ENCODE data around the gene TNFRSF12A.

The TNFRSF12A gene

DNA sequence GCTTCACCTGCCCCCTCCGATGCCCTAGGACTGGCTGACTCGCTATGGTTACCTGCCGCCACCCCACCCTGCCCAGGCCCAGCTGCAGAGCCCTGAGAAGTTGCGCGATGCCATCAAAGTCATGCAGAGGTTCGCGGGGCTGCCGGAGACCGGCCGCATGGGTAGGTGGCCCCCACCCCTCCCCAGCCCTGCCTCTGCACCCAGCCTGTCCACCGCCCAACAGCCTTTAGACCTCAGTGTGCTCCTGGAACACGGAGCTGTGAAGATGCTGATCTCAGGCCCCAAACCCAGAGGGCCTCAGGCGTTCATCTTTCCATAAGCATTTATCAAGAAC is 27.2 kb downstream of the TNFRSF12A start (continued):
- TF ChIP-seq, protein P1, sequence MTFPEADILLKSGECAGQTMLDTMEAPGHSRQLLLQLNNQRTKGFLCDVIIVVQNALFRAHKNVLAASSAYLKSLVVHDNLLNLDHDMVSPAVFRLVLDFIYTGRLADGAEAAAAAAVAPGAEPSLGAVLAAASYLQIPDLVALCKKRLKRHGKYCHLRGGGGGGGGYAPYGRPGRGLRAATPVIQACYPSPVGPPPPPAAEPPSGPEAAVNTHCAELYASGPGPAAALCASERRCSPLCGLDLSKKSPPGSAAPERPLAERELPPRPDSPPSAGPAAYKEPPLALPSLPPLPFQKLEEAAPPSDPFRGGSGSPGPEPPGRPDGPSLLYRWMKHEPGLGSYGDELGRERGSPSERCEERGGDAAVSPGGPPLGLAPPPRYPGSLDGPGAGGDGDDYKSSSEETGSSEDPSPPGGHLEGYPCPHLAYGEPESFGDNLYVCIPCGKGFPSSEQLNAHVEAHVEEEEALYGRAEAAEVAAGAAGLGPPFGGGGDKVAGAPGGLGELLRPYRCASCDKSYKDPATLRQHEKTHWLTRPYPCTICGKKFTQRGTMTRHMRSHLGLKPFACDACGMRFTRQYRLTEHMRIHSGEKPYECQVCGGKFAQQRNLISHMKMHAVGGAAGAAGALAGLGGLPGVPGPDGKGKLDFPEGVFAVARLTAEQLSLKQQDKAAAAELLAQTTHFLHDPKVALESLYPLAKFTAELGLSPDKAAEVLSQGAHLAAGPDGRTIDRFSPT (tag by site-specific recombination; IDR thresholded peaks at IDR 0.05) = 0 out of 2 replicates have a peak, but pooled peaks have one; percentile 40
- no peak for TF ChIP-seq ZNF19 (tag by site-specific recombination; IDR thresholded peaks at IDR 0.05; ENCODE audit: low read depth)
- no peak for TF ChIP-seq HOXA7 (CRISPR knock-in tag; IDR thresholded peaks at IDR 0.05; ENCODE audit: borderline replicate concordance)
- no peak for TF ChIP-seq ZEB2 (tag by site-specific recombination; IDR thresholded peaks at IDR 0.05)
- TF ChIP-seq ZNF610 (tag by site-specific recombination; IDR thresholded peaks at IDR 0.05; ENCODE audit: borderline replicate concordance) = no peak
- TF ChIP-seq, protein P2, sequence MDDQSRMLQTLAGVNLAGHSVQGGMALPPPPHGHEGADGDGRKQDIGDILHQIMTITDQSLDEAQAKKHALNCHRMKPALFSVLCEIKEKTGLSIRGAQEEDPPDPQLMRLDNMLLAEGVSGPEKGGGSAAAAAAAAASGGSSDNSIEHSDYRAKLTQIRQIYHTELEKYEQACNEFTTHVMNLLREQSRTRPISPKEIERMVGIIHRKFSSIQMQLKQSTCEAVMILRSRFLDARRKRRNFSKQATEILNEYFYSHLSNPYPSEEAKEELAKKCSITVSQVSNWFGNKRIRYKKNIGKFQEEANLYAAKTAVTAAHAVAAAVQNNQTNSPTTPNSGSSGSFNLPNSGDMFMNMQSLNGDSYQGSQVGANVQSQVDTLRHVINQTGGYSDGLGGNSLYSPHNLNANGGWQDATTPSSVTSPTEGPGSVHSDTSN (CRISPR knock-in tag; IDR thresholded peaks at IDR 0.05) = no peak
- no peak for TF ChIP-seq ZNF558 (tag by site-specific recombination; IDR thresholded peaks at IDR 0.05)
- TF ChIP-seq ZNF560 (tag by site-specific recombination; IDR thresholded peaks at IDR 0.05; ENCODE audit: borderline replicate concordance) = no peak
- TF ChIP-seq, protein P3, sequence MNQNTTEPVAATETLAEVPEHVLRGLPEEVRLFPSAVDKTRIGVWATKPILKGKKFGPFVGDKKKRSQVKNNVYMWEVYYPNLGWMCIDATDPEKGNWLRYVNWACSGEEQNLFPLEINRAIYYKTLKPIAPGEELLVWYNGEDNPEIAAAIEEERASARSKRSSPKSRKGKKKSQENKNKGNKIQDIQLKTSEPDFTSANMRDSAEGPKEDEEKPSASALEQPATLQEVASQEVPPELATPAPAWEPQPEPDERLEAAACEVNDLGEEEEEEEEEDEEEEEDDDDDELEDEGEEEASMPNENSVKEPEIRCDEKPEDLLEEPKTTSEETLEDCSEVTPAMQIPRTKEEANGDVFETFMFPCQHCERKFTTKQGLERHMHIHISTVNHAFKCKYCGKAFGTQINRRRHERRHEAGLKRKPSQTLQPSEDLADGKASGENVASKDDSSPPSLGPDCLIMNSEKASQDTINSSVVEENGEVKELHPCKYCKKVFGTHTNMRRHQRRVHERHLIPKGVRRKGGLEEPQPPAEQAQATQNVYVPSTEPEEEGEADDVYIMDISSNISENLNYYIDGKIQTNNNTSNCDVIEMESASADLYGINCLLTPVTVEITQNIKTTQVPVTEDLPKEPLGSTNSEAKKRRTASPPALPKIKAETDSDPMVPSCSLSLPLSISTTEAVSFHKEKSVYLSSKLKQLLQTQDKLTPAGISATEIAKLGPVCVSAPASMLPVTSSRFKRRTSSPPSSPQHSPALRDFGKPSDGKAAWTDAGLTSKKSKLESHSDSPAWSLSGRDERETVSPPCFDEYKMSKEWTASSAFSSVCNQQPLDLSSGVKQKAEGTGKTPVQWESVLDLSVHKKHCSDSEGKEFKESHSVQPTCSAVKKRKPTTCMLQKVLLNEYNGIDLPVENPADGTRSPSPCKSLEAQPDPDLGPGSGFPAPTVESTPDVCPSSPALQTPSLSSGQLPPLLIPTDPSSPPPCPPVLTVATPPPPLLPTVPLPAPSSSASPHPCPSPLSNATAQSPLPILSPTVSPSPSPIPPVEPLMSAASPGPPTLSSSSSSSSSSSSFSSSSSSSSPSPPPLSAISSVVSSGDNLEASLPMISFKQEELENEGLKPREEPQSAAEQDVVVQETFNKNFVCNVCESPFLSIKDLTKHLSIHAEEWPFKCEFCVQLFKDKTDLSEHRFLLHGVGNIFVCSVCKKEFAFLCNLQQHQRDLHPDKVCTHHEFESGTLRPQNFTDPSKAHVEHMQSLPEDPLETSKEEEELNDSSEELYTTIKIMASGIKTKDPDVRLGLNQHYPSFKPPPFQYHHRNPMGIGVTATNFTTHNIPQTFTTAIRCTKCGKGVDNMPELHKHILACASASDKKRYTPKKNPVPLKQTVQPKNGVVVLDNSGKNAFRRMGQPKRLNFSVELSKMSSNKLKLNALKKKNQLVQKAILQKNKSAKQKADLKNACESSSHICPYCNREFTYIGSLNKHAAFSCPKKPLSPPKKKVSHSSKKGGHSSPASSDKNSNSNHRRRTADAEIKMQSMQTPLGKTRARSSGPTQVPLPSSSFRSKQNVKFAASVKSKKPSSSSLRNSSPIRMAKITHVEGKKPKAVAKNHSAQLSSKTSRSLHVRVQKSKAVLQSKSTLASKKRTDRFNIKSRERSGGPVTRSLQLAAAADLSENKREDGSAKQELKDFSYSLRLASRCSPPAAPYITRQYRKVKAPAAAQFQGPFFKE (tag by site-specific recombination; IDR thresholded peaks at IDR 0.05; ENCODE audit: borderline replicate concordance) = no peak

DNA sequence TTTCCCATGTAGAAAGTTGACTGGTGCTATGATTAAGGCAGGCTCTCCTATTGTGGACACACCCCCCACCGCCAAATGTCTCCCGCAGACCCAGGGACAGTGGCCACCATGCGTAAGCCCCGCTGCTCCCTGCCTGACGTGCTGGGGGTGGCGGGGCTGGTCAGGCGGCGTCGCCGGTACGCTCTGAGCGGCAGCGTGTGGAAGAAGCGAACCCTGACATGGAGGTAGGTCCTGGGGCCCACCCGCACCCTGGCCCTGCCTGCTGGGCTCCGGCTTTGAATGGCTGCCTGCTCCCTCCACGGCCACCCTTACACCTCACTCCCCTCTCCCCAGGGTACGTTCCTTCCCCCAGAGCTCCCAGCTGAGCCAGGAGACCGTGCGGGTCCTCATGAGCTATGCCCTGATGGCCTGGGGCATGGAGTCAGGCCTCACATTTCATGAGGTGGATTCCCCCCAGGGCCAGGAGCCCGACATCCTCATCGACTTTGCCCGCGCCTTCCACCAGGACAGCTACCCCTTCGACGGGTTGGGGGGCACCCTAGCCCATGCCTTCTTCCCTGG is 29.8 kb downstream of the TNFRSF12A start:
- ChIA-PET POLR2A (interaction anchor here (1.1 to 1.2 kb wide), 2 partner anchors 9 to 18 kb away, joined by 3 read pairs; no protein-coding TSS in a partner anchor), CTCF (interaction anchor here (1.2 to 2.5 kb wide), 4 partner anchors 9 to 31 kb away, joined by 3 to 10 read pairs (median 5); no protein-coding TSS in a partner anchor)
- Histone ChIP-seq H3K4me3 (ENCODE audit: low read depth, low read length) (no peak overlapping the region), H3K36me3 (ENCODE audit: control insufficient read depth in 2 of 2, insufficient read depth in 1 of 2, low read length in 2 of 2) (peaks cover 0 to 10% of the 10 kb centered on the region in 2 experiments; a peak in 1 of 3 replicates), H3K27ac (ENCODE audit: extremely low read depth, low read depth, low read length) (no peak overlapping the region), H3K4me1 (ENCODE audit: control insufficient read depth, insufficient read depth, low read length) (no peaks in the 10 kb centered on the region), H3K9me3 (ENCODE audit: control insufficient read depth, insufficient read depth, low read depth, low read length) (no peaks in the 10 kb centered on the region)
- TF ChIP-seq, protein P4, sequence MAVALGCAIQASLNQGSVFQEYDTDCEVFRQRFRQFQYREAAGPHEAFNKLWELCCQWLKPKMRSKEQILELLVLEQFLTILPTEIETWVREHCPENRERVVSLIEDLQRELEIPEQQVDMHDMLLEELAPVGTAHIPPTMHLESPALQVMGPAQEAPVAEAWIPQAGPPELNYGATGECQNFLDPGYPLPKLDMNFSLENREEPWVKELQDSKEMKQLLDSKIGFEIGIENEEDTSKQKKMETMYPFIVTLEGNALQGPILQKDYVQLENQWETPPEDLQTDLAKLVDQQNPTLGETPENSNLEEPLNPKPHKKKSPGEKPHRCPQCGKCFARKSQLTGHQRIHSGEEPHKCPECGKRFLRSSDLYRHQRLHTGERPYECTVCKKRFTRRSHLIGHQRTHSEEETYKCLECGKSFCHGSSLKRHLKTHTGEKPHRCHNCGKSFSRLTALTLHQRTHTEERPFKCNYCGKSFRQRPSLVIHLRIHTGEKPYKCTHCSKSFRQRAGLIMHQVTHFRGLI (tag by site-specific recombination; IDR thresholded peaks at IDR 0.05) = 0 out of 2 replicates have a peak, but pooled peaks have one; percentile 57
- no peak for TF ChIP-seq ZFP3 (tag by site-specific recombination; IDR thresholded peaks at IDR 0.05; ENCODE audit: low read depth)
